ENCODE results near the gene DCXR. TPM values are rescaled to one million over a fixed set of nuclear protein-coding genes. Genes with fewer than 3 reads are reported as not detected.

Gene DCXR
- total RNA-seq, 1 donor from 2014 or later = 19.4 TPM

DNA sequence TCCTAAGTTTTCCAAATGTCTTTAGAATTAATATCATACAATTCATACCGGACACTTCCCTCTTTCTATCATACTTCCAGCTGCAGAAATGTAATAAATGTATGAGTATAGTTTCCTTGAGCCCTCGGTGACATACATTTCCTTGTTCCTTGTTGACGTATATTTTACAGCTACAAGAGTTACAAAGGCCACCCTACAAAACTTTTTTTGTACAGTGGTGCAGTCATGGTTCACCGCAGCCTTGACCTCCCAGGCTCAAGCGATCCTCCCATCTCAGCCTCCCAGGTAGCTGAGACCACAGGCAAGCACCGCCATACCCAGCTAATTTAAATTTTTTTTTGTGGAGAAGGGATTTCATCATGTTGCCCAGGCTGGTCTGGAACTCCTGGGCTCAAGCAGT lies 35.3 kb upstream of the DCXR start:
- DNase-seq (ENCODE audit: low read depth) = no peak

DNA sequence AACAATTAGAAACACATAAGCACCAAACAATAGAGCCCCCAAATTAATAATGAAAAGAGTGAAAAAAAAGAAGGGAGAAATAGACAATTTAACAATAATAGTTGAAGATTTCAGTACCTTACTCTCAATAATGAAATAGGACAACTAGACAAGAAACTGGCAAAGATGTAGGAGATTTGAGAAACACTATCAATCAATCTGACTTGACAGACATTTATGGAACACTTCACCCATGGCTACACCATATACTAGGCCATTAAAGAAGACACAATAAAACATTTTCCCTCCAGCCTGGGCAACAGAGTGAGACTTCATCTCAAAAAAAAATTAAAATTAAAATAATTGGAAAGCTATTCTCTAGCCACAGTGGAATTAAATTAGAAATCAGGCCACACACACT lies 33.1 kb upstream of the DCXR start:
- no peak for DNase-seq (ENCODE audit: low read depth)

DNA sequence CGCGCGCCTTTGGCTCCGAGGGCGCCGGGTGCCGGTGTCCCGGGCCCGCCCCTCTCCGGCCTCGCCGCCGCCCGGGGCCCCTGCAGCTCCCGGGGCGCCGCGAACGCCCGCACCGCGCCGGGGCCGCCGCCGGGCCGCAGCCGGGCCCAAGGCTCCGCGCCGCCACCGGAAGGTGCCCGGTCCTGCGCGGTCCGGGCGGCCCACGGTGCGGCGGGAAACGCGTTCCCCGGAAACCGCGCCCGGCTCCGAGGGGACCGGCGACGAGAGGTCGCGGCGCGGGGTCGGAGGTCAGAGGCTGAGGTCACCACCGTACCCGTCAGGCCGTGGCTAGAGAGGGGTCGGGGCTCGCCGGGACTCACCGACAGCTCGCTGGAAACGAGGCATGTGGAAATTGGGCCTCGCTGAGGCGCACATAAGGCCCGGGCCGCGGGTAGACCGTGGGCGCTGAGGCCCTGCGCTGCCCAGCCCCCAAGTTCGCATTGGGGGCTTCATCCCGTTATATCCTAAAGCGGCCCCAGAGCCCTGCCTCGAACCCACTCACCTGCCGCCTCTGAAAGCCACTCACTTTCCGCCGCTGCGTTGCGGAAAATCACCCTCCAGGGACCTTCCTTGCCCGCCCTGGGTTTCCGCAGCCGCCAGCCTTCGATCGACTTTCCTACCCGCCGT lies 28.3 kb upstream of the DCXR start, which contains the start of gene DUS1L:
Gene DUS1L (minus strand): TSS at position 167 of the 666 bp plus-strand sequence. CDS start 745 bp downstream, outside the sequence.
- no peak for DNase-seq (ENCODE audit: low read depth)

DNA sequence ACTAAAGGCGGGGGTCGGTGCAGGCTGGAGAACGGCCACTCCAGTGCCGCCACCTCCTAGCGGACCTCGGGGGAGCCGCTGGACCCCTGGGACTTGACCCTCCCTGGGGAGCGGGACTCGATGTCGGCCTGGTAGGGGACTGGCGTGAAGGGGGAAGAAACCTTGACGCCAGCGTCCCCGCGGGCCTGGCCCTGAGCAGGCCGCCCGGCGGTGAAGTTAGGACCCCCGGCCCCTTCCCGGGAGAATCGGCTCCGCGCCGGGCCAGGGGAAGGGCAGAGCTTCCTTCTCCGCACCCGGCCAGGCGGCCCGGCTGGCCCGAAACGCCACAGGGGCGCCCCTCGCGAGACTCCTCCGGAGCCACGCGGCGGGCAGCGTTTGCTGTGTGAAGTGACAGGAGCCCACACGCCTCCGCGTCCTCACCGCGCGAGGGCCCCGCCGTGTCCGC lies 27.7 kb upstream of the DCXR start:
- no peak for DNase-seq (ENCODE audit: low read depth)

DNA sequence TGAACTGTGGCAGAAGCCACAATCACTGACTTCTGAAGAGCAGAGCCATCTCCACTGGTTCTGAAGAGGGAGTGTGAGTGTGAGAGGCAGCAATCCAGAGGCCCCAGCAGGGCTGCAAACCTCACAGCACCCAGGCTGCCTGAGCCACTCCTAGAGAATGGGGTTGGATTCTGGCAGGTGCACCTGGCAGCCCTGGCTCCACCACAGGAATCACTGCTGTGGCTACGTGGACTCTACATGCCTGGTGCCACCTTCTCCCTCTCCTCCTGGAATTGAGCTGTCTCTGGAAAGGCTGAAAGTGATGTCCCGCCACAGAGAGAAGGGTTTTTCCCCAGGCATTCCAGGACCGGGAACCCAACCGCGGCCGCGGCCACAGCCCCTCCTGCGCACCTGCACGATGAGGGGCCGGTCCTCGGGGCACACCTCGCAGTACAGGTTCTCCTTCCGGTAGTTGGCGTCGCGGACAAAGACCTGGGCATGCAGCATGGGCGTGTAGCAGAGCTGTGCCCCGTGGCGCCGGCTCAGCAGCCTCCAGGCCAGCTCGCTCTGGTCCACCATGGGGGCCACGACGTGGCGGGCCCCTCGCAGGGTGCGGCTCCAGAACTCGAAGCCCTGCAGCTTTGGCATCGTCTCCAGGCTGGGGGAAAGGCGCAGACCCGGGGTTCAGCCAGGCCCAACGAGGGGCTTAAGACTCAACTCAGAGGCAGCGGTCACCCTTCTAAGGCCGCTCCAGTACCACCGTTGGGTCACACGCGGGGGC lies 27.1 kb upstream of the DCXR start:
- DNase-seq (ENCODE audit: low read depth) = no peak

DNA sequence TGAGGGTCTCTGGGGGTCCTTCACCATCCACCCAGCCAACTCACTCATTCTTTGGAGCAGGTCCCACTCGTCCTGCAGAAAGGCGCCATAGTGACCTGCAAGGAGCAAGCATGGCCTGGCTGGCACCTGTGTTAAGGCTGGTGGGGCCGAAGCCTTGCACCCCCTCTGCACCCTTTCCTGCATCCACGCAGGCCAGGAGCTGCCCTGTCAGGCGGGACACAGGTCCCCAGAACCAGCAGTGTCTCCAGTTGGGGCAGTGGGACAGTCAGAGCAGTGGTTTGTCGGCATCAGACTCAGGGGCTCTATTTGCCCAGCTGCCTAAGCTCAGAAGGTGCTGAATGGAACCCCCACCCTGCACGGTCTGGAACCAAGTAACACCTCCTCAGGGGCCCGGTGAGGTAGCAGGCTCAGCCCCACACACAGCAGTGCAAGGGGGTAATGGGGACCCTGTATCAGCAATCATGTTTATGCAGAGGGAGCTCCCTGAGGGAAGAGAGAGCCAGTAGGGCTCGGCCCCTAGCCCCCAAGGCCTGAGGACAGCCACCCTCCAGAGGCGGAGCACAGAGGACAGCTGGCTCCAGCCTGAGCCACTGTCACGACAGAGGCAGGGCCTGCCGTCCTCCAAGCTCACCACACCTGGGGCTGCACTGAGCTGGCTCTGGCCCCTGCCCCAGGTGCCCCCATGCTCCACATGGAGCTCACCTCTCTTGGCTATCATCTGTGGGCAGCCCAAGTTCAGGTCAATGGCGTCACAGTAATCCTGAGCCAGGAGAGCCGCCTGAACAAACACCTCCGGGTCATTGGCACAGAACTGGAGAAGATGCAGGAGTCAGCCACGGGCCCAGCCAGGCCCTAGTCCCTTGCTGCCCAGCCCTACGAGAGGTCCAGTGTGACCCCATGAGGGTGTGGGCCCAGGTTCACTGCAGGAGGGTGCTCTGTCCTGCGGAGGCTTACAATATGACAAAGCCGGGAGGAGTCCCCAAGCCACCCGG lies 26.2 kb upstream of the DCXR start:
- DNase-seq (ENCODE audit: low read depth) = no peak

DNA sequence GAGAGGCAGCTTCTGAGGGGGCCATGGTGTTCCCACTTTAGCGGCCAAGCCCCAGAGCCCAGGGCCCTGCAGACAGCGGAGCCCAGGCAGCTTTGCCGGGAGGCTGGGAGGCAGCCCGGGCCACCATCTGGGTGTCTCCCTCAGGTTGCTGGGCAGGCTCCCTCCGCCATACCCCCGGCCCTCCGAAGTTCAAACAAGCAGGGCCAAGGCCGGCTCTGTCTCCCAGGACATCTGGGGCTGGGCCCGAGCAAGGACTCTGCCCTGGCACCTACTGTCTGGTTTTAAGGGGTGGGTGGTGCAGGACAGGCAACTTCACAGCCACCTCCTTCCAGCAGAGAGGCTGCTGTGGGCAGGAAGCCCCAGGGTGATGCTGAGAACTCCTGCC lies 25.5 kb upstream of the DCXR start:
- no peak for DNase-seq (ENCODE audit: low read depth)

DNA sequence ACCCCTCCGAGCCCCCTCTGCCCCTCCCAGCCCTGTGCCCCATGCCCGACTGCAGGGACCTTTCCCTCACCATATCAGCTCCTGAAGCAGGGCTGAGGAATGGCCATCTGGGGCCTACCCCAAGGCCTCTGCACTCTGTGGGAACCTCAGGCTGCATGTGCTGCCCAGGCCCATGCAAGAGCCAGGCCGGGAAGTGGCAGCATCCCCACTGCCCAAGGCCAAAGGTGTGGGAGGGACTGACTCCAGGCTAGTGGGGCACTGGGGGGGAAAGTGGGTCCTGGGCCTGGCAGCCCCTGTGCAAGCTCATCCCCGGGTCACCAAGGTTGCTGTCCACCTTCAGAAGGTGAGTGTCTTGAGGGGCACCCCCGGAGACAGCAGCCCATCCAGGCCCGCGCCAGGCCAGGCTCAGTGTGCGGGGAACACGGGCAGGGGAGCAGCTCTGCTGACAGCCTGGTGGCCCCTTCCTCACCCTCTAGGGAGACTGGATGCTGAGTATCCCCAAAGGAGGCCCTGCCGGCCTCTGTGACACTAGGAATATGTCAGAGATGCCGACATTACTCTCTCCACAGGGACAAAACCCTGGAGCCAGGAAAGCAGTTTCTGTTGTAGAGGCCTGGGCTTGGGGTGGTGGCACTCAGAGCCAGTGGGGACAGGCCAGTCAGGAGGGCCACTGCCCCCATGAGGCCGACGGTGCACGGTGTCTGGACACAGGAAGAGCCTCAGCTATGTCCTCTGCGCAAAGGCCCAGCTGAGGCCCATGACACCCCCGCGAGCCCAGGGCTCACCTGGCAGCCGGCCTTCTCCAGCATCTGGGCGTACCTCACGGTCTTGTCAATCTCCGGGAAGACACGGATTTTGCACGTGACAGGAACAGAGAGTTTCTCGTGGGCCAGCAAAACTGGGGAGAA lies 24.8 kb upstream of the DCXR start:
- no peak for DNase-seq (ENCODE audit: low read depth)

DNA sequence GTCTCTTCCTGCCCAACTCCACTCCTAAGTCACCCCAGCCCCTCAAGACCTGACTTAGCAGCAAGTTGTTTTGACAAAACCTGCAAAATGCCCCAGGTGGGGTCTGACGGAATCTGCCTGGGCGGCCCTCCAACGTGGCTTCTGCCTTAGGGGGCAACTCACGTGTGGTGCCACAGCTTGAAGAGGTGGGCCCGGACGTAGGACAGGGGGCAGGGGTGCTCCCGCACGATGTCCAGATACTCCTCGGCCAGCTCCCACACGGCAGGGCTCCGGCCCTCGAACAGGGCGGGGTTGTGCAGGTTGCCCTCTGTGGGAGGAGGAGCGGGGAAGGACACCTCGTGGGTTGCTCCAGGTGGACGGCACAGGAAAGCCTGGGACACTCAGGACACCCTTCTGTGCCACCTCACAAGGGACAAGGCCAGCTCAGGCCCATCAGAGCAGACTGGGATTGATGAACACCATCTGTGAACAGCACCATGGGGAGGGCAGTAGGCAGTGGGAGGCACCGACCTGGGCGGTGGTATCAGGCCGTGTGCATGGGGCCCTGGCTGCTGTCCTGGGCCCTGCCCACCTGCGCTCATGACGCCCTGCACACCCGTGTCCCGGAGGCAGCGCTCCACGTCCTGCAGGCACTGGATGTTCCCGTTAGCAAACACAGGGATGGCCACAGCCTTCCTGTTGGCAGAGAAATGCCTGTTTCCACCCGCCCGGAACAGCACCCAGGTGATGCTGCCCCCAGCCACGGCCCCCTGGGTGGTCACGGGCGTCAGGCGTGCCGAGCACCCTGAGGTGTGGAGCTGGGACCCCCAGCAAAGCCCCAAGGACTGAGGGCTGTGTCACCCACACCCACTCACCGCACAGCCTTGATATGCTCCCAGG lies 23.8 kb upstream of the DCXR start:
- no peak for DNase-seq (ENCODE audit: low read depth)

DNA sequence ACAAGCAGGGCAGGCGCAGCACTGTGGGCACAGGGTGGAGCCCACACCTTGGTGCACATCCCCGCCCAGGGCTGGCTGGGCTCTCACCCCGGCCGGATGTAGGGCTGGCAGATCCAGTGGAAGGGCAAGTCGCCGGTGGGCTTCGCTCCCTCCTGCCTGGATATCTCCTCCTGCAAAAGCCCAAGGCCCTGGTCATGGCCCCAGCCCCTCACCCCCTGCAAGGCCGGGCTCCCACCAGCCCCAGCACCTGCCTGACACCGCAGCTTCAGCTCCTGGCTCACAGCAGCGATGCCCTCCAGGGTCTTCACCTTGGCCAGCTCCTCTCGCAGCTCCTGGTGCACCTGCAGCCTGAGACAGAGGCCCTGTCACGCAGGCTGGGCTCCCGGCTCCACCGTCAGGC lies 23.1 kb upstream of the DCXR start:
- DNase-seq (ENCODE audit: low read depth) = no peak

DNA sequence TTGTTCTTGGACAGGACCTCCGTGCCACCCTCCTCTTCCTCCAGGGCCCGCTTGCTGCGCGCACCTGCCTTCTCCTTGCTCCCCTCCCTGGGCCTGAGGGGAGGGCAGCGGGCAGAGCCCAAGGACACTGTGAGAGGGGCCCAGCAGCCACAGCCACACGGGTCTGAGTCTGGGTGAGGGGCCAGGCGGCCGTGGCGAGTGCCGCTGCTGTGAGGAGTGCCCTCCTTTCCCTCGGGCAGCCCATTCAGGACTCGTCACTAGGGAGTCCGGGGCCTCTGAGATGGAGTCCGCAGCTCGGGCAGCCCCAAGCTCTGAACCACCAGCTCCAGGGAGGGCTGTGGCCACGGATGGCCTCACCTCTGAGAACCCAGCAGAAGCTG lies 22.5 kb upstream of the DCXR start:
- no peak for DNase-seq (ENCODE audit: low read depth)

DNA sequence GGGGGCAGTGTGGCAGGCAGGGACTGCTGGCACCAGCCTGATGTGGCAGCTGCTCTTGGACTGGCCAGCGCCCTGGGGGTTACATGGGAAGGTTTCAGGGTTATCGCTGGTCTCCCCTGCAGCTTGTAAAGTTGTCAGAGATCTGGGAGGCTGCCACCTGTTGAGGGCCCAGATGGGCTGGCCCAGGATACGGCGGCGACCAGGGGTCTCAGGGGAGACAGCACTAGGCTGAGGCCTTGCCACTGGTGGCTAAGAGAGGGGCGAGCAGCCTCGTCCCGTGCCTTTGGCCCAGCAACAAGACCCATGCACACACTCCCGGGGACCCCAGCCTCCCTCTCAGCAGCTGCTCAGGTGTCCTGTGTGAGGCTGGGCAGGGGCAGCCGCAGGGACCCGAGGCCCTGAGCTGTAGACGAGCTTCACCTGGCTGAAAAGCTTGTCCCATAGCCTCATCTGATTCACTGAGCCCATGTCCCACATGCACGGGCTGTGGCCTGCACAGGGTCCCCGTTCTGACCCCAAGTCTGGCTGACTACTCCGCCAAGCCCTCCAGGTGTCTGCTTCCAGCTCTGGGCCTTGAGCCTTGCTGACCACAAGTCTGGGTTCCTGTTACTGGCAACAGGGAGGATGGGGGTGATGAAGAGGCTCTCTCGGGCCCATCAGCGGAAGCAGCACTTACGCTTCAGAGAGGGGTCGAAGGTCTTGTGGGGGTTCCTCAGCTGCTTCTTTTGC lies 21.9 kb upstream of the DCXR start:
- DNase-seq (ENCODE audit: low read depth) = no peak

DNA sequence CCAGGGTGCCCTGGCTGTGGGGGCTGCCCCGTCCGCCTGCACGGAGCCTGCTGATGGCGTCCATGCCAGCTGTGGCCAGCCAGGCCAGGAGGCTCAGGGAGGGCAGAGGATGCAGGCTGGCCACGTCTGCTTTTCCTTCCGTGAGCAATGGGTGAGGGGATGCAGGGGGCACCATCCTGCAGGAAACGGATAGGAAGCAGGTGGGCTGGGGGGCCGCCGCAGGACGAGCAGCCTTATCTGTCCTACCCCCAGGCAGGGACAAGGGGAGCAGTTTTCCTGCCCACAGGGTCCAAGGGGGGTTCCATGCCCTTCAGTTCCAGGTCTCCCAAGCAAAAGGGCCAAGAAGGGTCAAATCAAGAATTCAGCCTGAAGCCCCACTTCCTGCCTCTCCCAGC lies 21.4 kb upstream of the DCXR start:
- no peak for DNase-seq (ENCODE audit: low read depth)

DNA sequence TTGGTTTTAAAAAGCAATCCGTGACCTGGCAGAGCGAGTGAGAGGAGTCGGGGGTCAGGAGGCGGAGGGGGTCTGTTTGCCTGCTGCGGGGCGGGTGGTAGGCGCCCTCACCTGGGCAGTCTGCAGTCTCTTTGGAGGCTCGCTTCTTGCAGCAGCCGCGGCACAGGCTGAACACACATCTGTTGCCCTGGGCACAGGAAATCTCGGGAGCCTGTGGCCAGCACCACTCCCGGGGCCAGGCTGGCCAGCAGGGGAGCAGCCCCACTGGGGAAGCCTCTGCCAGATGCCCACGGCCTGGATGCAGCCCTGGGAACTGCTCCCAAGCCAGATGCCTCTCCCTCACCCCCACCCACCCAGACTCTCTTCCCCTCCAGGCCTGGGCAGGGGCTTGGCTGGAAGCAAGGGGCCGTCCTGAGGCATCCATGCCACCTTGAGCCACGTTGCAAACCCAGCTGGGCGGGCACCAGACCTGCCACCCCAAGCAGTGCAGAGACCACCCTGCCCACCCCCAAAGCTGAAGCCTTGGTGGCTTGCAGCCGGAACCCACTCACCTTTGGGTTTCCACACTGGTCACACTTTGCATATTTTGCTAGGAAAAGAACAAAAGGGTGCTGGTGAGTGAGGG lies 20.8 kb upstream of the DCXR start:
- DNase-seq (ENCODE audit: low read depth) = no peak

DNA sequence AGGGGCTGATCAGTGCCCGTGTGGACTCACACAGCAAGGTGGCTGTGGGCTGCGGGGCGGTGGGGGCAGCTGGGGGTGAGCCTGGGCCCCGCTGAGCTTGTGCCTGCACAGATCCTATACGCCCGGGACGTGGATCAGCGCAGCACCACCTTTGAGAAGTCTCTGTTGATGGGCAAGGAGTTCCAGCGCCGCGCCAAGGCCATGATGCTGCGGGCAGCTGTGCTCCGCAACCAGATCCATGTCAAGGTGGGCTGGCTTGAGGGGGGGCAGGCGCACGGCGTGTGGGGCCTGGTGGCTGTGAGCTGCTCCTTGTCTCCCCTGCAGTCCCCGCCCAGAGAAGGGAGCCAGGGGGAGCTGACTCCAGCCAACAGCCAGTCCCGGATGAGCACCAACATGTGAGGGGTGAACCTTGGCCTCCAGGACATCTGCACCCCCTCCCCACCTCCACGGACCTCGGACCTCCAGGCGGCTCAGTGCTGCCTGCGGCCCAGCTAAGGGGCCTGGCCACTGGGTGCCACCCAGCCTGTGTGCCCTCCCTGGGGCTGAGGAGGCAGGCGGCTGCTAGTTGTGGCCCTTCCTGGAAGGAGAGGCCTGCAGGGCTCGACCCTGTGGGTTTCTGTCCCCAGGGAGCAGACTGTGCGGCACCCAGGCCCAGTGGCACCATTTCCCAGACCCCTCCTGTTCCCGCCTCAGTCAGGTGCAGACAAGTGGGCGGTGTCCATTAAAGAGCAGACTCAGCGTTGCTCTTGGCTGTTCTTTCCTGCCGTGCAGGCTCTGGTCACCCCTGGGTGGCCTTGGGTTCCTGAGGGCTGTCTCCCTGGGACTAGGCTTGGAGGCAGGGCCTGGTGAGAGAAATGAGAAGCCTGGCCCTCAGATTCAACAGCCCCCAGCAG lies 19.5 kb upstream of the DCXR start:
- no peak for DNase-seq (ENCODE audit: low read depth)

DNA sequence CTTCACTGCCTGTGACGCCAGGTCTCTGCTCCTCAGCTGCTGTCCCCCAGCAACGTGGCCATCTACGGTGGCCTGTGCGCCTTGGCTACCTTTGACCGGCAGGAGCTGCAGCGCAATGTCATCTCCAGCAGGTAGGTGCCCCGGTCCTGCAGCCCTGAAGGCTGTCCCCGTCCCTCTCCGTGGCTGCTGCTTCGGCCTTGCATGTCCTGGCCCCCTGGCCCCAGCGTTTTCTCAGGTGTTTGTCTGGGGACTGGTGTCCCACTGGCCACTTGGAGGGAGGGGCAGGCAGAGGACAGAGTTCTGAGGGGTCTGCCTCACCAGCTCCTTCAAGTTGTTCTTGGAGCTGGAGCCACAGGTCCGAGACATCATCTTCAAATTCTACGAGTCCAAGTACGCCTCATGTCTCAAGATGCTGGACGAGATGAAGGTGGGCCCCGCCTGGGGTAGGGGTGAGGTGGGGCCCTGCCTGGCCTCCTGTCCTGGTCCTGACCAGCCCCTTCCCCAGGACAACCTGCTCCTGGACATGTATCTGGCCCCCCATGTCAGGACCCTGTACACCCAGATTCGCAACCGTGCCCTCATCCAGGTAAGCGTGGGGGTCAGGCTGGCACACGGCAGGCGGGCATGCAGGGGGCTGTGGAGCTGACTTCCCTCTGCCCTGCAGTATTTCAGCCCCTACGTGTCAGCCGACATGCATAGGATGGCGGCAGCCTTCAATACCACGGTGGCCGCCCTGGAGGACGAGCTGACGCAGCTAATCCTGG lies 18.6 kb upstream of the DCXR start:
- DNase-seq (ENCODE audit: low read depth) = no peak

Data from renal cortical epithelial cell (primary cell).